GM23248 (cell line): ENCODE results near the gene MT1F. TPM values are rescaled to one million over a fixed set of nuclear protein-coding genes. Genes with fewer than 3 reads are reported as not detected.

ENCODE experiments used
- DNase-seq: peaks from one replicate; pipeline ENCODE4 v3.0.0-alpha.2; 2015
- H2AFZ ChIP-seq: fragments of 200-600 bp; sonication (generic); 2 replicates; pipeline ENCODE4 v1.6.1; 2016; ENCODE audit warnings: antibody characterized with exemption
- H3F3A ChIP-seq: fragments of 200-600 bp; sonication (generic); 2 replicates; pipeline ENCODE4 v1.6.1; 2016; ENCODE audit warnings: mild to moderate bottlenecking, antibody characterized with exemption, mixed run types; ENCODE audit not compliant: insufficient read depth
- H3K27ac ChIP-seq: fragments of 200-600 bp; sonication (generic); 2 replicates; pipeline ENCODE4 v1.5.1; 2016; ENCODE audit warnings: mild to moderate bottlenecking
- H3K27me3 ChIP-seq: fragments of 200-600 bp; sonication (generic); replicated peaks from 2 replicates; pipeline ENCODE4 v1.6.1; 2016; ENCODE audit warnings: mild to moderate bottlenecking; ENCODE audit not compliant: insufficient read depth
- H3K36me3 ChIP-seq: fragments of 200-600 bp; sonication (generic); 2 replicates; pipeline ENCODE4 v1.6.1; 2016; ENCODE audit warnings: low read depth, mild to moderate bottlenecking
- H3K4me1 ChIP-seq: fragments of 200-600 bp; sonication (generic); 2 replicates; pipeline ENCODE4 v1.6.1; 2016; ENCODE audit warnings: mild to moderate bottlenecking; ENCODE audit not compliant: insufficient read depth
- H3K4me2 ChIP-seq: fragments of 200-600 bp; sonication (generic); one replicate; pipeline ENCODE4 v1.6.1; 2016; ENCODE audit warnings: mild to moderate bottlenecking; ENCODE audit not compliant: unreplicated experiment
- H3K4me3 ChIP-seq: fragments of 200-600 bp; sonication (generic); 2 replicates; pipeline ENCODE4 v1.5.1; 2016; ENCODE audit warnings: mild to moderate bottlenecking
- H3K79me2 ChIP-seq: fragments of 200-600 bp; sonication (generic); 2 replicates; pipeline ENCODE4 v1.6.1; 2016; ENCODE audit warnings: mild to moderate bottlenecking; ENCODE audit not compliant: insufficient read depth
- H3K9ac ChIP-seq: fragments of 200-600 bp; sonication (generic); 2 replicates; pipeline ENCODE4 v1.6.1; 2016; ENCODE audit warnings: mild to moderate bottlenecking
- H3K9me2 ChIP-seq: fragments of 200-600 bp; sonication (generic); 2 replicates; pipeline ENCODE4 v1.6.1; 2016; ENCODE audit warnings: mixed run types, mild to moderate bottlenecking, moderate library complexity; ENCODE audit not compliant: insufficient read depth
- H3K9me3 ChIP-seq: fragments of 200-600 bp; sonication (generic); one replicate; pipeline ENCODE4 v1.6.1; 2017; ENCODE audit warnings: low read depth
- H4K20me1 ChIP-seq: fragments of 200-600 bp; sonication (generic); 2 replicates; pipeline ENCODE4 v1.6.0; 2016; ENCODE audit not compliant: insufficient read depth
- EZH2 ChIP-seq: fragments of 200-600 bp; sonication (generic); IDR thresholded peaks from 2 replicates; pipeline ENCODE4 v1.6.1; 2018; ENCODE audit warnings: antibody characterized with exemption, mild to moderate bottlenecking; ENCODE audit not compliant: insufficient read depth, poor library complexity, severe bottlenecking
- EZH2phosphoT487 ChIP-seq: fragments of 200-600 bp; sonication (generic); IDR thresholded peaks from 2 replicates; pipeline ENCODE4 v1.6.1; 2018; ENCODE audit warnings: antibody characterized with exemption, moderate library complexity, mild to moderate bottlenecking, low read depth; ENCODE audit not compliant: insufficient read depth
- WGBS, 2 experiments: methylation state at CpG; one replicate each; pipeline ENCODE4 v1.1.6; 2015 to 2017; ENCODE audit warnings: low lambda C conversion rate in 2 of 2, low coverage in 1 of 2; ENCODE audit errors: missing lambda C conversion rate in 2 of 2; 5-methylcytosine and 5-hydroxymethylcytosine counted together
- in situ Hi-C: fragments of 300-500 bp; cut with MboI; formaldehyde crosslinking; loops from 2 replicates; pipeline ENCODE4 v1.15.0; 2020
- polyA plus RNA-seq: library from polyadenylated mRNA; unstranded; fragments of >200 nt; fragmentation: Nextera tagmentation; extraction: Ambion mirVana; gene quantifications from 2 replicates; pipeline ENCODE4 v1.2.1, GENCODE V29; 2016
- total RNA-seq: library from RNA; depleted of rRNA; stranded (reverse); fragments of >200 nt; shearing (Covaris generic); gene quantifications from 2 replicates; pipeline ENCODE4 v1.2.3, GENCODE V29; 2014

The MT1F gene
- total and polyA plus RNA-seq, 2 experiments from 2014 or later: 1.1 to 4.5 TPM

DNA sequence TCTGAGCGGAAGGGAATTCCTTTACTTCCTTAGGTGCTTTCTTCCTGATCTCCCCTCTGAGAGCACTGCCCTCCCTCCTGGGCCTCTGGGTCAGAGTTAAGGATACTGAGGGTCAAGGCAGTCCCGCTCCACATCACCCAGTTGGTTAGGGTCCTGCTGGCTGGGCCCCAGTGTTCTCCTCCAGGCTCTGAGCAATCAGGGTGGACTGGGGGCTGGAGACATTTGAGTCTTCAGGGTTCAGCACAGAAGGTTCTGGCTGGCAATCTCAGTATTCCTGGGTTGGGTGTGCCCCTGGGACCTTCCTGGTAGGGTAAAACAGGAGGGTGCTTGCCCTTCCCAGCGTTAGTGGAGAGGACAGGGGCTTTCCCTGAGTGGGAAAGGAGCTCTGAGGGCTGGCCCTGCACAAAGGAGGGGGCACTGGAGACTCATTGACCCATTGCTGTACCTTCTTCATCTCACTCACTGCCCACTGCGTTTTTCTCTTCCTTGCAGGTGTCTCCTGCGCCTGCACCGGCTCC, 24.9 kb upstream of the MT1F start:
- DNase-seq: no peak

DNA sequence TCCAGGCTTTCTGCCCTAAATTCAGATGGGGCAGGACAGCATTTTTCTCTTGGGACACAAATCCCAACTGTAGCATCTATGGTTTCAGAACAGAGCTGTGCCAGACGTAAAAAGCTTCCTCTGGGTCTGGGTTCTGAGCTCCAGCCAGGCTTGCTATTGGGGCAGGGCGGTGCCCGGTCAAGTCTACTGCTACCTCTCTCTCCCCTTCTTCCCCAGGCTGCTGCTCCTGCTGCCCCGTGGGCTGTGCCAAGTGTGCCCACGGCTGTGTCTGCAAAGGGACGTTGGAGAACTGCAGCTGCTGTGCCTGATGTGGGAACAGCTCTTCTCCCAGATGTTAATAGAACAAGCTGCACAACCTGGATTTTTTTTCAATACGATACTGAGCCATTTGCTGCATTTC, 24.2 kb upstream of the MT1F start:
- 74 to 84% methylated on average over 7 of the region's 7 CpGs for WGBS, 2 experiments

More for the DNA sequence above, 24.9 kb upstream of the MT1F start:
- no peaks in the 10 kb centered on the region for H3K9me3 ChIP-seq
- H3K9ac ChIP-seq: peak overlapping the region; percentile 69
- no peaks in the 10 kb centered on the region for H3K9me2 ChIP-seq
- H3K4me2 ChIP-seq: peak overlapping the region; percentile 84
- H3K79me2 ChIP-seq: no peaks in the 10 kb centered on the region
- H2AFZ ChIP-seq: peak overlapping the region; percentile 91
- 52 to 64% methylated on average over 6 of the region's 6 CpGs for WGBS, 2 experiments
- H3K27ac ChIP-seq: no peak overlapping the region
- H3K27me3 ChIP-seq: no peaks in the 10 kb centered on the region
- peak overlapping the region; percentile 70 for H3K4me3 ChIP-seq
- H4K20me1 ChIP-seq: no peaks in the 10 kb centered on the region
- TF ChIP-seq EZH2phosphoT487 (no peak), EZH2 (no peak)
- in situ Hi-C loops: no loop called here
- H3K4me1 ChIP-seq: no peaks in the 10 kb centered on the region
- 0 out of 2 replicates have a peak, but pooled peaks cover 17% of the 10 kb centered on the region for H3F3A ChIP-seq
- H3K36me3 ChIP-seq: no peaks in the 10 kb centered on the region

DNA sequence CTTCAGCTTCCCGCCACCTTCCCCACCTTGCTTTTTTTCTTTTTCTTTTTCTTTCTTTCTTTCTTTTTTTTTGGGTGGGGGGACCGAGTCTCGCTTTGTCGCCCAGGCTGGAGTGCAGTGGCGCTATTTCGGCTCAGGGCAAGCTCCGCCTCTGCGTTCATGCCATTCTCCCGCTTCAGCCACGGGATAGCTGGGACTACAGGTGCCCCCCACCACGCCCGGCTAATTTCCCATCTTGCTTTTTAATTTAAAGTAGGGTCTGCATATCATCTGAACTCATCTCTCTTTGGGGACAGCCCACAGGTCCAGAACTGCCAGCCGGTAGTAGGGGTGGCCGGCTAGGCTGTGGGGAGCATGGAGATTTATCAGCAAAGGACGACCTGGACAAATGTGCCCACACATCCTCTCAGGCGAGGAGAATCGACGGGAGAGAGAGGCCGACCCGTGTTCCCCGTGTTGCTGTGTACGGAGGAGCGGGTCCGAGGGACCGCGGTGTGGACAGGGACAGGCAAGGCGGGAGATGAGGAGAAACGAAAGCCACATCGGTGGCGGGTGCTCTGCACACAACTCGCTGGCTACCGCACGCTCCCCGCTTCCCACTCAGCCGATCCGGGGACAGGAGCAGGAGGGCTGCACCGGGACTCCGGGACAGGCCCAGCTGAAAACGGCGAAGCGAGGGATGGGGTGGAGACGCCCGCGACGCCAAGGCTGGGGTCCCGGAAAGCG, 22.9 kb upstream of the MT1F start:
- TF ChIP-seq EZH2phosphoT487: no peak
- TF ChIP-seq EZH2: no peak
- no peak overlapping the region for H3K4me3 ChIP-seq
- WGBS, 2 experiments: 92 to 93% methylated on average over 45 to 47 of the region's 47 CpGs
- H3K36me3 ChIP-seq: no peaks in the 10 kb centered on the region
- no peak overlapping the region for H2AFZ ChIP-seq
- H3K27ac ChIP-seq: no peak overlapping the region
- H3K4me1 ChIP-seq: no peaks in the 10 kb centered on the region
- no peaks in the 10 kb centered on the region for H3K9me3 ChIP-seq
- no peaks in the 10 kb centered on the region for H3K27me3 ChIP-seq
- DNase-seq: no peak
- 0 out of 2 replicates have a peak, but pooled peaks cover 8% of the 10 kb centered on the region for H3F3A ChIP-seq
- no peaks in the 10 kb centered on the region for H3K79me2 ChIP-seq
- in situ Hi-C loops: no loop called here
- no peaks in the 10 kb centered on the region for H3K9me2 ChIP-seq
- H3K4me2 ChIP-seq: no peak overlapping the region
- no peak overlapping the region for H3K9ac ChIP-seq
- H4K20me1 ChIP-seq: no peaks in the 10 kb centered on the region

More for the DNA sequence above, 24.2 kb upstream of the MT1F start:
- no peak for DNase-seq
- no peaks in the 10 kb centered on the region for H3K4me1 ChIP-seq
- H3K9ac ChIP-seq: no peak overlapping the region
- TF ChIP-seq EZH2phosphoT487 (no peak), EZH2 (no peak)
- in situ Hi-C loops: no loop called here
- no peaks in the 10 kb centered on the region for H3K36me3 ChIP-seq
- no peaks in the 10 kb centered on the region for H3K27me3 ChIP-seq
- H3K4me3 ChIP-seq: no peak overlapping the region
- H2AFZ ChIP-seq: no peak overlapping the region
- no peaks in the 10 kb centered on the region for H3K9me3 ChIP-seq
- H3K27ac ChIP-seq: no peak overlapping the region
- H3K9me2 ChIP-seq: no peaks in the 10 kb centered on the region
- no peaks in the 10 kb centered on the region for H3K79me2 ChIP-seq
- H3F3A ChIP-seq: 0 out of 2 replicates have a peak, but pooled peaks cover 15% of the 10 kb centered on the region
- H3K4me2 ChIP-seq: no peak overlapping the region
- no peaks in the 10 kb centered on the region for H4K20me1 ChIP-seq

DNA sequence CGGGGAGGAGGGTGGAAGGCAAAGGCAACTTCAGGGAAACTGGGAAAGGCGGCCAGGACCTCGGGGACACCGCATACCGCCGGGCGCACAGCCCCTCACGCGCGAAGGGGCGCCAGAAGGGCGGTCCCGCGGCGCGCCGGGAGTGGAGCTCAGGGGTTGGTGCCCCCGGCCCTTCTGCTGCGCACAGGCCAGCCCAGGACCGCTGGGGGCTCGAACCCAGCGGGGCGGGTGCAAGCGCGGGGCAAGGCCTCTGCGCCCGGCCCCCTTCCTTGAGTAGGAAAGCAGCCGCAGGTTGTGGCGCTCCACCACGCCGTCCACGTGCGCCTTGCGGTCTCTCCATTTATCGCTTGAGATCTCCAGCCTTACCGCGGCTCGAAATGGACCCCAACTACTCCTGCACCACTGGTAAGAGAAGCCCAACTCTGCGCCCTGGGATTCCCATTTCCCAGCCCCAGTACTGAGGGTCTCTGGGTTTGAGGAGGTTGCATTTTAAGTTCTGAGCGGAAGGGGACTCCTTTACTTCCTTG, 22.3 kb upstream of the MT1F start:
- in situ Hi-C loops: no loop called here
- no peaks in the 10 kb centered on the region for H4K20me1 ChIP-seq
- no peak overlapping the region for H3K4me3 ChIP-seq
- no peak for DNase-seq
- no peak overlapping the region for H3K27ac ChIP-seq
- no peaks in the 10 kb centered on the region for H3K79me2 ChIP-seq
- H3K9me2 ChIP-seq: no peaks in the 10 kb centered on the region
- H3K9ac ChIP-seq: no peak overlapping the region
- no peak overlapping the region for H3K4me2 ChIP-seq
- H3K9me3 ChIP-seq: no peaks in the 10 kb centered on the region
- TF ChIP-seq EZH2: no peak
- TF ChIP-seq EZH2phosphoT487: no peak
- no peaks in the 10 kb centered on the region for H3K4me1 ChIP-seq
- 89 to 92% methylated on average over 14 to 34 of the region's 40 CpGs for WGBS, 2 experiments
- 0 out of 2 replicates have a peak, but pooled peaks cover 8% of the 10 kb centered on the region for H3F3A ChIP-seq
- H3K27me3 ChIP-seq: no peaks in the 10 kb centered on the region
- no peak overlapping the region for H2AFZ ChIP-seq
- H3K36me3 ChIP-seq: no peaks in the 10 kb centered on the region
